ENCODE data around the gene SHCBP1L.
A peak's percentile ranks its signal among the peaks of the same experiment; 100 is the strongest.

Gene SHCBP1L

GRCh38 chr1:182890927-182891610 lies 61.9 kb downstream of the SHCBP1L start:
- no peak for DNase-seq (ENCODE audit: low spot score)

DNA sequence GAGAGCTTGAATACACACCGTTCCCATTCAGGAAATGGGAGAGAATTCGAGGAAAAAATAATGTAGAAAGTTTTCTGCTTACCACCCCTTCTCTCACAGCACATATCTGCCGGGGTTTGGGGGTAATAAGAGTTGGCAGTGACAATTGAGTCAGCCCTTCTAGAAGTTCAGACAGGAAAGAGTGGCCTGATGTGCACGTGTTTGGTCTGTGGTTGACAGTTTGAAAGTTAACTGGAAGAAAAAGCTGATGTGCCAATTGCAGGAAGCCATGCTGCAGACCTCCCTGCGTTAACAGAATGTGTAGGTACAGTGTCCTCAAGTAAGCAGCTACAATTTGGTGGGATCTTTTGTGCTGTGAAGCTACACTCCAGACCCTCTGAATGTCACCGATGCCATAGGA lies 63.0 kb downstream of the SHCBP1L start:
- DNase-seq (ENCODE audit: low spot score): no peak

DNA sequence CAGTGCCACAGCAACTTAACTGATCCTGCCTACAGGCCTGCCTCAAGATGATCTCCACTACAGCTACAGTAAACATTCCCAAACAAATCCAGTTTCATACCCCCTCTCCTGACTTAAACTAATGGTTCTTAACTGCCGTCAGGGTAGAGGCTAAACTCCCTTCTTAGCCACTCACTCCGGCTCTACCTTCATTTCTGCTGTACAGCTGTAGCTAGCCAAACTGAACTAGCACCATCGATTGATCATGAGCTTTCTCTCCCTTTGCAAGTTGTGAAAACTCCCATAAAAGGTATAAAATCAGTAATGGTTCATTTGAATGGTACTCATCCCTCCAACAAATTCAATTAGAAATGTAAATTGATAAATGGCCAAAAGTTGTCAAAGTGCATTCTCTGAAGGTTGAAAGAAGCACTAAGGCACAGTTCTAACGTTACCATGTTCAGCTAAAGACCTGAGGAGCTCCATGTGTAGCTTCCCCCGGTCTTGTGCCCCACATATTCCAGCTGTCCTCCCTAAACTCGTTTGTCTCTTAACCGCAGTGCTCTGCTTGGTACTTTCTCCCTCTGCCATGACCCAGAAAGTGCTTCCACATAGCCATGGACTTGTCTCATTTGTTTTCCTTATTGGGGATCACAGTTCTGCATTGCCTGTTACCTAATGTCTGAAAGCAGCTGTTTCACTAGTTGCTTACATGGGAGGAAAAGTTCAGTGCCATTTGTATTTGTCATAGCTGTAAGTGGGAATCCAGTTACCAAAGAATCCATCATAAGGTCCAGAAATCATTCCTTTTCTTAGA lies 64.0 kb downstream of the SHCBP1L start:
- no peak for DNase-seq (ENCODE audit: low spot score)

GRCh38 chr1:182886985-182887384 lies 66.0 kb downstream of the SHCBP1L start:
- DNase-seq (ENCODE audit: low spot score): no peak

DNA sequence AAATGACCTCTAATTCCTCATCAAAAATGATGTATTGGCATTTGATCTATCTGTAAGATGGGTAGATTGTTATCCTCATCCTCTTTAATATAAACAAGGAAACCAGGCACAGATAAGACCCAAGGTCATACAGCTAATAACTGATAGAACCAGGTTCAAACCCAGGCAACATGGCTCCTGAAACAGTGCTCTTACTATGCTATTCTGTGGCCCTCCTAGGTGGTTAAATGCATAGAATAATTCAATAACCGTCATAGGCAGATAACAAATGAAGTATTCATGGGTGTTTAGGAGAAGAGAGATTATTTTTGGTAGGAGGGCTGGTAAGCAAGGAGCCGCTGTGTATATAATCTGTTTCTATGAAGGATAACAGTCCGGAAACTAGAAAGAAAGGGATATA lies 67.4 kb downstream of the SHCBP1L start:
- no peak for DNase-seq (ENCODE audit: low spot score)

DNA sequence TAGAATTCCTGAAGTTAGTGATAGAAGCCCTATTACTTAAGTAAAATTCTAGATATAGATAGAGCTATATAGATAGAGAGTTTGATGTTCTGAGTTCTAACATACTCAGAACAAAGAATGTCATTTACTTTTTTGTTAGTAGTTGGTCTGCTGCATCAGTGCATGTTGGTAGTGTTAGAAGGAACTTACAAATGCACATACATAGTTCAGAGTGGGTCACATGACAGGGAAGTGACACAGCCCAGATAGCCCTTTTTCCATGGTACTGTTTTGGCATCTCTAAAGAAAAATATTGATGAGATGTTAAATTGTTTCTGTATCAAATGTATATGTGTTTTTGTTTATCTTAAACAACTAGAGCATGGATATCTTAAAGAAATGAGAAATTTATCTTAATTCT lies 68.1 kb downstream of the SHCBP1L start:
- no peak for DNase-seq (ENCODE audit: low spot score)

GRCh38 chr1:182877842-182878241 lies 75.1 kb downstream of the SHCBP1L start:
- DNase-seq (ENCODE audit: low spot score): no peak

GRCh38 chr1:182877331-182877730 lies 75.6 kb downstream of the SHCBP1L start:
- no peak for DNase-seq (ENCODE audit: low spot score)

DNA sequence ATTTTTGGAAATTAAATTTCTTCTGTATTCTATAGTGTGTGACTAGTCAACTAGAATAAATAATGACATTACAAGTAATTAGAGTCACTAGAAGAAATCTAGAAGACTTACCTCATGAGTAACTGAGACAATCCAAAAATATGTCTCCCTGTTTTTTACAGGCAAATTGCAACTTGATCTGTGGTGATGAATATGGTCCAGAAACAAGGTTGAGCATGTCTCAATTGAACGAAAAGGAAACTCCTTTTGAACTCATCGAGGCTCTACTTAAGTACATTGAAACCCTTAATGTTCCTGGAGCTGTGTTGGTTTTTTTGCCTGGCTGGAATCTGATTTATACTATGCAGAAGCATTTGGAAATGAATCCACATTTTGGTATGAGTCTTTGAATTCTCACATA lies 77.1 kb downstream of the SHCBP1L start:
- DNase-seq (ENCODE audit: low spot score): no peak

- no peak for DNase-seq (ENCODE audit: low spot score)
These were observed 80.1 kb downstream of the SHCBP1L start for GRCh38 chr1:182872881-182873280.

DNA sequence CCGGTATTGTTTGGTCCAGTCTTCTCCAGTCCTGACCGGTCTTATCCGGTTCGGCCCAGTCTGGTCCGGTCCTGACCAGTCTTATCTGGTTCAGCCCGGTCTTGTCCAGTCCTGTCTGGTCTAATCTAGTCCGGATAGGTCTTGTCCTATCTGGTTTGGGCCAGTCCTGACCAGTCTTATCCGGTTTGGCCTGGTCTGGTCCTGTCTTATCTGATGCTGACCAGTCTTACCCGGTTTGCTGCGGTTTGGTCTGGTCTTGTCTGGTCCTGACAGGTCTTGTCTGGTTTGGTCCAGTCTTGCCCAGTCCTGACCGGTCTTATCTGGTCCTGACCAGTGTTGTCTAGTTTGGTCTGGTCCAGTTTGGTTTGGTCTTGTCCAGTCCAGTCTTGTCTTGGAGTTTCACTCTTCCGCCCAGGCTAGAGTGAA lies 83.7 kb downstream of the SHCBP1L start:
- no peak for DNase-seq (ENCODE audit: low spot score)

DNA sequence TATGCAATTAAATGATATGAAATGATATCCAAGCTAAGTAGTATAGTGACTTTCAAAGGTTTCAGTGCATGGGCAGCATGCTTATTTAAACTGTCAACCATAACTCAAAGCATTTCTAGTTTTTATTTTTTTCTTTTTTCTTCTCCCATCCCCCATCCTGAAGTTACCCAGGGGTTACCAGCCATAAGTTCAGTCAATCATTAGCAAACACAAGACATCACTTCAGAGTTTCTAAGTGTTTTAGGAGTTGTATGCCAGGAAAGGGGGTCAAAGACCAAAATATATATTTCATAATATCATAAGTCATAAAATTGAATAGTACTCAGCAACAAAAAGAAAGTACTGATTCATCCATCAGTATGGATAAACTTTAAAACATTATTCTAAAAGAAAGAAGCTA lies 85.1 kb downstream of the SHCBP1L start:
- no peak for DNase-seq (ENCODE audit: low spot score)

DNA sequence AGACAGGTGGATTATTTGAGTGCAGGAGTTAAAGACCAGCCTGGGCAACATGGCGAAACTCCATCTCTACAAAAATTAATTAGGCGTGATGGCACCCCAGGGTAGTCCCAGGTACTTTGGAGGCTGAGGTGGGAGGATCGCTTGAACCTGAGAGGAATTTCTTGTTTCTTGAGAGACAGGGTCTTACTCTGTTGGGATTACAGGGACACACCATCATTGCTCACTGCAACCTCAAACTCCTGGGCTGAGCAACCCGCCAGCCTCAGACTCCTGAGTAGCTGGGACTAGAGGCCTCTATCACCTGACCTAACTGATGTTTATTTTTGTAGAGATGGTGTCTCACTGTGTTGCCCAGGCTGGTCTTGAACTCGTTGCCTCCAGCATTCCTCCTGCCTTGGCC lies 89.0 kb downstream of the SHCBP1L start:
- DNase-seq (ENCODE audit: low spot score): no peak

DNA sequence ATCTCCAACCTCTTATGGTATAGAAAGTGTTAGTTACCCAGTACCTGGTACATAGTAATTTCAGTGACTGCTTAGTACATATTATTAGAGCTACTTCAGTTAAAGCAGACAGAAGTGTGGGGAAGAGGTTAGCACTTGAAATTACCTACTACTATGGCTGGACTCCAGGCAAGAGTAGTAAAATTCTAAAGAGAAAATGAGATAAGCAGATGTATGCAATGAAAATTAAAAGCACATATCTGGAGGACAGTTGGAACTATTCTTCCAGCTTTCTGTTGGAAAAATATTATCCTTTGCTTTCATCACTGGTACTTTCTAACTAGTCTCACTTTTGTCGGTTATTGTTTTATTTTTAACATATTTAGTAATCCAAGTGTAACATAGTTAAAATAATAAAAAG lies 90.1 kb downstream of the SHCBP1L start:
- no peak for DNase-seq (ENCODE audit: low spot score)

GRCh38 chr1:182861994-182862393 lies 91.0 kb downstream of the SHCBP1L start:
- peak; percentile 12 for DNase-seq (ENCODE audit: low spot score)

DNA sequence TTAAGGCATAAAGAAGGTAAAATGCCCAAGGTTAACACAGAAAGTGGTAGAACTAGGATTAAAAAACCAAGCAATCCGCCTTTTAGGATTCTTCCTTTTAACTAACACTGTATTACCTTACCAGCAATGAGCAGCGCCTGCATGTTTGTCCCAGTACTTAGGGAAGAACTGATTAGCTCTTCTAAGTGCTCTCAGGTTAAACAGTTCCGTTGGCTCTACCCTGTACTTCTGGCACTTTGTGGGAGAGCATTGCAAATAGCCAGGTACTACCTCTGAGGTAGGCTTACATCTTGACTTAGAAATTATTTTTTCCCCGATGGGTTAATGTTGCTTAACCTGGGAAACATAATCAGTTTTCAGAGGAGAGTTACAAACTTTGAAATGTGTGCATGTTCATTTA lies 92.3 kb downstream of the SHCBP1L start:
- no peak for DNase-seq (ENCODE audit: low spot score)

DNA sequence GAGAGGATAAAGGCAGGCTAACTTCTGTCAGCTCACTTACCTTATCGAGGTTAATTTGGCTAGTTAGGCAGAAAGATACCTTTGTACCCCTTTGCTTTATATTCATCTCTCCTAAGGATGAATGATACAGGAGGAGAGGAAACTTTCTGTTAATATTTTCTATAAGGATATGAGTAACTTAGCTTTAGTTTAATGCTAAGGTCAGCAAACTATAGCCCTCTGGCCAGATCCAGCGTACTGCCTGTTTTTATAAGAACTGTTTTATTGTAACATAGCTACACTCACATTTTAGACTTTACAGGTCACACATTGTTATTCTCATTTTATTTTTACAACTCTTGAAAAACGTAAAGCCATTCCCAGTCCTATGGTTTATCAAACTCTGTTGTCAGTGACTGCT lies 95.8 kb downstream of the SHCBP1L start:
- no peak for DNase-seq (ENCODE audit: low spot score)

DNA sequence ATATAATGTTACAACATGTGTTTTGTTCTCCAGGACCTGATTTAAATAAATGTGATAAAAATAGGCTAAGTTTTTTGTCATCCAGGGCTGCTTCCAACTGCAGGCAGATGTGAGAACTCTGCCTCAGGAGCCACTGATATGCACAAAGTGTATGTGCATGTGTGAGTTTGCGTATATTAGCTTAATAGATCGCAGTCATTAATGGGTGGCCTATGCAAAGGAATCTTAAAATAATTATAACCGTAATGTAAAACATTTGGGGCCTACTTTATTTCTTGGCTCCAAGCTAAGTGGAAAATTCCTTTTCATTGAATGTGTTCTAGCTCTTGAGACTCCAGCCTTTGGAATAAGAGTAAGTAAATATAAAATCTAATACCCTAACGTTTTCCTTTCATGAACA lies 97.1 kb downstream of the SHCBP1L start:
- no peak for DNase-seq (ENCODE audit: low spot score)

- DNase-seq (ENCODE audit: low spot score): no peak
These were observed 101.1 kb downstream of the SHCBP1L start for GRCh38 chr1:182851825-182852224.

GRCh38 chr1:182850319-182850718 lies 102.6 kb downstream of the SHCBP1L start:
- no peak for DNase-seq (ENCODE audit: low spot score)

All from hepatic stellate cell (primary cell).